Endodermal cell (in vitro differentiated cells): ENCODE data around the gene PRRT3. TPM values are rescaled to one million over a fixed set of nuclear protein-coding genes. Genes with fewer than 3 reads are reported as not detected.
"Not testable (repeated sequence)": the region's sequence is repeated elsewhere in the genome, so short reads cannot be mapped to it uniquely, and the experiment has no call there.

Source experiments
- DNase-seq: peaks from one replicate; pipeline ENCODE4 v3.0.0-alpha.2; 2017
- H3K27ac ChIP-seq: 2 replicates; pipeline ENCODE4 v1.5.1; 2013; ENCODE audit warnings: mild to moderate bottlenecking, low read depth, low read length, moderate library complexity
- H3K27me3 ChIP-seq: 2 replicates; pipeline ENCODE4 v1.6.1; 2013; ENCODE audit warnings: mild to moderate bottlenecking, low read length, moderate library complexity; ENCODE audit not compliant: insufficient read depth, control insufficient read depth, poor library complexity, severe bottlenecking
- H3K36me3 ChIP-seq: 2 replicates; pipeline ENCODE4 v1.7.0; 2013; ENCODE audit warnings: mild to moderate bottlenecking, low read length, moderate library complexity; ENCODE audit not compliant: control insufficient read depth, insufficient read depth
- H3K4me1 ChIP-seq: one replicate; pipeline ENCODE4 v1.7.0; 2013; ENCODE audit warnings: low read length; ENCODE audit not compliant: control insufficient read depth, insufficient read depth
- H3K4me3 ChIP-seq: 2 replicates; pipeline ENCODE4 v1.5.1; 2013; ENCODE audit warnings: mild to moderate bottlenecking, low read length, moderate library complexity
- H3K9ac ChIP-seq: 2 replicates; pipeline ENCODE4 v1.6.1; 2013; ENCODE audit warnings: mild to moderate bottlenecking, low read length, moderate library complexity; ENCODE audit not compliant: poor library complexity, severe bottlenecking; ENCODE audit errors: extremely low read depth
- H3K9me3 ChIP-seq: 2 replicates; pipeline ENCODE4 v1.6.1; 2013; ENCODE audit warnings: mild to moderate bottlenecking, low read length, moderate library complexity; ENCODE audit not compliant: control insufficient read depth
- H3K27ac Mint-ChIP-seq: 2 replicates; pipeline ENCODE4 v1.8.0; 2020; ENCODE audit warnings: mixed read lengths
- H3K27me3 Mint-ChIP-seq: 2 replicates; pipeline ENCODE4 v1.8.0; 2021; ENCODE audit warnings: mild to moderate bottlenecking, mixed read lengths; ENCODE audit not compliant: insufficient read depth
- H3K36me3 Mint-ChIP-seq: 2 replicates; pipeline ENCODE4 v1.8.0; 2020; ENCODE audit warnings: low read depth, mixed read lengths
- H3K4me1 Mint-ChIP-seq: 2 replicates; pipeline ENCODE4 v1.8.0; 2020; ENCODE audit warnings: mixed read lengths
- H3K4me3 Mint-ChIP-seq: 2 replicates; pipeline ENCODE4 v1.8.0; 2020; ENCODE audit warnings: mild to moderate bottlenecking, moderate library complexity, mixed read lengths
- H3K9me3 Mint-ChIP-seq: 2 replicates; pipeline ENCODE4 v1.8.0; 2020; ENCODE audit warnings: mild to moderate bottlenecking, mixed read lengths
- CTCF ChIP-seq: fragments of 200-600 bp; sonication (generic); conservative IDR thresholded peaks from 2 replicates; pipeline ENCODE4 v1.5.0; 2021; ENCODE audit warnings: antibody characterized with exemption, mild to moderate bottlenecking
- WGBS, 2 experiments: methylation state at CpG; one replicate each; pipeline versions ENCODE4 v1.1.5 to v1.1.7; 2013; ENCODE audit warnings: missing lambda C conversion rate in 2 of 2, mixed read lengths in 1 of 2; ENCODE audit not compliant: insufficient coverage in 1 of 2, insufficient read length in 1 of 2; 5-methylcytosine and 5-hydroxymethylcytosine counted together
- total RNA-seq, 2 donors: library from RNA; stranded (reverse); fragmentation: NEBNext Ultra II Directional in 1 of 2; extraction: Animal tissue kit (Norgen Biotek cat#: 25700) in 1 of 2; gene quantifications; 2 replicates in 1 of 2; 3 replicates in 1 of 2; pipeline ENCODE4 v1.2.1, GENCODE V29; 2021

PRRT3 gene
- total RNA-seq, 2 donors from 2014 or later, result 7.4 to 11.3 TPM

- Mint-ChIP-seq H3K27me3 (peaks cover 1% of the 10 kb centered on the region), H3K36me3 (no peaks in the 10 kb centered on the region), H3K9me3 (no peaks in the 10 kb centered on the region), H3K4me3 (peak within 1 kb of the TSS; percentile 32), H3K27ac (no peak within 1 kb of the TSS), H3K4me1 (peaks cover 19% of the 10 kb centered on the region)
- WGBS, 2 experiments, result 73 to 78% methylated on average over 8 to 13 of the region's 13 CpGs
- H3K27me3 ChIP-seq, result no peaks in the 10 kb centered on the region
- no peaks in the 10 kb centered on the region for H3K36me3 ChIP-seq
- no peaks in the 10 kb centered on the region for H3K9me3 ChIP-seq
- H3K4me3 ChIP-seq, result no peak within 1 kb of the TSS
- TF ChIP-seq CTCF, result no peak
- no peaks in the 10 kb centered on the region for H3K4me1 ChIP-seq
- DNase-seq, result peak; percentile 85
- H3K9ac ChIP-seq, result no peak within 1 kb of the TSS
- H3K27ac ChIP-seq, result no peak within 1 kb of the TSS
Measured at GRCh38 chr3:9902372-9903237, 49.6 kb downstream of the PRRT3 start, which contains the start of gene IL17RE. IL17RE (plus strand) TSS chr3:9902848; CDS start chr3:9902933, 85 bp downstream.

GRCh38 chr3:9901967-9902366, 50.2 kb downstream of the PRRT3 start:
- H3K4me3 ChIP-seq, result no peak overlapping the region
- no peak overlapping the region for H3K4me3 Mint-ChIP-seq

GRCh38 chr3:9900965-9901415, 51.2 kb downstream of the PRRT3 start:
- H3K27ac Mint-ChIP-seq, H3K9me3 Mint-ChIP-seq, H3K36me3 Mint-ChIP-seq, H3K4me1 ChIP-seq, H3K27ac ChIP-seq, H3K4me3 ChIP-seq, H3K27me3 ChIP-seq, H3K27me3 Mint-ChIP-seq, DNase-seq, H3K9ac ChIP-seq, H3K4me3 Mint-ChIP-seq, H3K36me3 ChIP-seq, H3K9me3 ChIP-seq: not testable (repeated sequence)
- peaks cover 22% of the 10 kb centered on the region for H3K4me1 Mint-ChIP-seq
- 83 to 98% methylated on average over 4 to 5 of the region's 6 CpGs for WGBS, 2 experiments

More at GRCh38 chr3:9901967-9902366, 50.2 kb downstream of the PRRT3 start:
- H3K9me3 Mint-ChIP-seq, result no peaks in the 10 kb centered on the region
- peaks cover 22% of the 10 kb centered on the region for H3K4me1 Mint-ChIP-seq
- Histone ChIP-seq H3K27me3 (no peaks in the 10 kb centered on the region), H3K36me3 (no peaks in the 10 kb centered on the region), H3K9ac (no peak overlapping the region), H3K9me3 (no peaks in the 10 kb centered on the region), H3K27ac (no peak overlapping the region), H3K4me1 (no peaks in the 10 kb centered on the region)
- 92 to 100% methylated on average over 4 to 5 of the region's 5 CpGs for WGBS, 2 experiments
- H3K27me3 Mint-ChIP-seq, result peaks cover 1% of the 10 kb centered on the region
- no peak for TF ChIP-seq CTCF
- H3K36me3 Mint-ChIP-seq, result no peaks in the 10 kb centered on the region
- DNase-seq, result no peak
- no peak overlapping the region for H3K27ac Mint-ChIP-seq
